Immature natural killer cell (primary cell): ENCODE measurements around the gene TRIM28. TPM values are rescaled to one million over a fixed set of nuclear protein-coding genes. Genes with fewer than 3 reads are reported as not detected.
"Not testable (repeated sequence)": the region's sequence is repeated elsewhere in the genome, so short reads cannot be mapped to it uniquely, and the experiment has no call there.

Source experiments
- DNase-seq, 3 donors: peaks; one replicate each; pipeline ENCODE4 v3.0.0; 2022; ENCODE audit warnings: mixed read lengths in 1 of 3
- H3K27ac Mint-ChIP-seq, 6 donors: one replicate each; pipeline ENCODE4 v1.8.0; 2020; ENCODE audit warnings: mixed read lengths in 6 of 6, mild to moderate bottlenecking in 5 of 6, inconsistent platforms in 4 of 6, moderate library complexity in 3 of 6
- H3K27me3 Mint-ChIP-seq, 3 donors: one replicate each; pipeline ENCODE4 v1.8.0; 2020 to 2021; ENCODE audit warnings: low read depth in 3 of 3, mild to moderate bottlenecking in 3 of 3, mixed read lengths in 3 of 3, moderate library complexity in 3 of 3, inconsistent platforms in 1 of 3
- H3K36me3 Mint-ChIP-seq, 3 donors: one replicate each; pipeline ENCODE4 v1.8.0; 2020; ENCODE audit warnings: mixed read lengths in 3 of 3, inconsistent platforms in 2 of 3, mild to moderate bottlenecking in 2 of 3
- H3K4me1 Mint-ChIP-seq, 2 donors: one replicate each; pipeline ENCODE4 v1.8.0; 2020; ENCODE audit warnings: inconsistent platforms in 2 of 2, mild to moderate bottlenecking in 2 of 2, mixed read lengths in 2 of 2, moderate library complexity in 1 of 2
- H3K4me3 Mint-ChIP-seq, 5 donors: one replicate each; pipeline ENCODE4 v1.8.0; 2020; ENCODE audit warnings: mild to moderate bottlenecking in 5 of 5, mixed read lengths in 5 of 5, inconsistent platforms in 3 of 5, moderate library complexity in 3 of 5
- H3K9me3 Mint-ChIP-seq, 6 donors: one replicate each; pipeline ENCODE4 v1.8.0; 2020; ENCODE audit warnings: mild to moderate bottlenecking in 6 of 6, mixed read lengths in 6 of 6, inconsistent platforms in 4 of 6, moderate library complexity in 3 of 6
- polyA plus RNA-seq, 3 donors: library from polyadenylated mRNA; unstranded; fragments of 300-500 nt; fragmentation: Illumina TruSeq; gene quantifications; one replicate each; pipeline ENCODE4 v1.2.3, GENCODE V29; 2021

Gene TRIM28
- polyA plus RNA-seq, 3 donors from 2014 or later = 34.3 to 36.3 (median 35.7) TPM

DNA sequence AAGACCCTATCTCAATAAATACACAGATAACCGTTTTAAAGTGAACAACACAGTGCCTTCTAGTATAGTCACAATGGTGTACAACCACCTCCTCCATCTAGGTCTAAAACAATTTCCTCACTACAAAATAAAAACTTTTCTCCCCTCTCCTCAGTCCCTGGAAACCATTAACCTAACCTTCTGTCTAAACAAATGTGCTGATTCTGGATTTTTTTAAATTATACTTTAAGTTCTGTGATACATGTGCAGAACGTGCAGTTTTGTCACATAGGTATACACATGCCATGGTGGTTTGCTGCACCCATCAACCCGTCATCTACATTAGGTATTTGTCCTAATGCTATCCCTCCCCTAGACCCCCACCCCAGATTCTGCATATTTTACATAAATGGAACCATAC lies 14.5 kb upstream of the TRIM28 start:
- Mint-ChIP-seq H3K27ac (no peak overlapping the region), H3K4me1 (no peaks in the 10 kb centered on the region), H3K36me3 (peaks cover 0 to 5% (median 0%) of the 10 kb centered on the region in 3 donors), H3K9me3 (no peaks in the 10 kb centered on the region), H3K4me3 (no peak overlapping the region), H3K27me3 (peaks cover 0 to 4% (median 0%) of the 10 kb centered on the region in 3 donors)
- DNase-seq = no peak

- Mint-ChIP-seq H3K27ac (no peak overlapping the region), H3K9me3 (no peaks in the 10 kb centered on the region), H3K27me3 (peaks cover 0 to 4% (median 2%) of the 10 kb centered on the region in 3 donors), H3K4me1 (no peaks in the 10 kb centered on the region), H3K36me3 (peaks cover 0 to 5% (median 0%) of the 10 kb centered on the region in 3 donors), H3K4me3 (no peak overlapping the region)
- DNase-seq = no peak
Measured at GRCh38 chr19:58531034-58531840, 12.6 kb upstream of the TRIM28 start.

DNA sequence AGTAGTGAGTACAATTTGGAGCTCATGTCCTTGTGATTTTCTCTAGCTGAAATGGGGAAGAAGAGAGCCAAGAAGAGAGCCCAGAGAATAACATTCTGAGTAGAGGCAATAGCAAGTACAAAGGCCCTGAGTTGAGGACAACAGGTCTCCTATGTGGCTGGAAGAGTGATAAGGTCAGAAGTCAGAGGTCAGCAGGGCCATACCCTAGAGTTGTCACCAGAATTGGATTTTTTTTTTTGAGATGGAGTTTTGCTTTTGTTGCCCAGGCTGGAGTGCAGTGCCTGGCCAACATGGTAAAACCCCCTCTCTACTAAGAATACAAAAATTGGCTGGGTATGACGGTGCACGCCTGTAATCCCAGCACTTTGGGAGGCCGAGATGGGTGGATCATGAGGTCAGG lies 8.0 kb upstream of the TRIM28 start:
- Mint-ChIP-seq H3K4me3 (peak overlapping the region in 1 of 5 donors; percentile 28), H3K27ac (no peak overlapping the region), H3K9me3 (no peaks in the 10 kb centered on the region), H3K4me1 (peaks cover 2 to 6% of the 10 kb centered on the region in 2 donors), H3K36me3 (peaks cover 0 to 5% (median 0%) of the 10 kb centered on the region in 3 donors), H3K27me3 (peaks cover 2 to 5% (median 3%) of the 10 kb centered on the region in 3 donors)
- DNase-seq = no peak

GRCh38 chr19:58536852-58537798 lies 6.7 kb upstream of the TRIM28 start:
- no peak for DNase-seq
- Mint-ChIP-seq H3K4me3 (peak overlapping the region in 1 of 5 donors; percentile 27), H3K27me3 (peaks cover 2 to 5% (median 3%) of the 10 kb centered on the region in 3 donors), H3K27ac (no peak overlapping the region), H3K36me3 (peaks cover 0 to 5% (median 0%) of the 10 kb centered on the region in 3 donors), H3K9me3 (no peaks in the 10 kb centered on the region), H3K4me1 (peaks cover 2 to 6% of the 10 kb centered on the region in 2 donors)

GRCh38 chr19:58538257-58539168 lies 5.4 kb upstream of the TRIM28 start:
- DNase-seq = no peak
- peak overlapping the region; percentile 27 to 52 (median 49) for H3K4me3 Mint-ChIP-seq
- peaks cover 0 to 4% (median 0%) of the 10 kb centered on the region in 3 donors for H3K36me3 Mint-ChIP-seq
- H3K27ac Mint-ChIP-seq = peak overlapping the region in 1 of 6 donors; percentile 65
- H3K4me1 Mint-ChIP-seq = peaks cover 4 to 7% of the 10 kb centered on the region in 2 donors
- H3K27me3 Mint-ChIP-seq = peaks cover 2 to 5% (median 3%) of the 10 kb centered on the region in 3 donors
- no peaks in the 10 kb centered on the region for H3K9me3 Mint-ChIP-seq

GRCh38 chr19:58539169-58539559 lies 4.7 kb upstream of the TRIM28 start:
- not testable (repeated sequence) for H3K4me3 Mint-ChIP-seq, H3K9me3 Mint-ChIP-seq, DNase-seq, H3K36me3 Mint-ChIP-seq, H3K27ac Mint-ChIP-seq
- Mint-ChIP-seq H3K4me1 (peaks cover 9 to 13% of the 10 kb centered on the region in 2 donors), H3K27me3 (peaks cover 8 to 12% (median 10%) of the 10 kb centered on the region in 3 donors)

DNA sequence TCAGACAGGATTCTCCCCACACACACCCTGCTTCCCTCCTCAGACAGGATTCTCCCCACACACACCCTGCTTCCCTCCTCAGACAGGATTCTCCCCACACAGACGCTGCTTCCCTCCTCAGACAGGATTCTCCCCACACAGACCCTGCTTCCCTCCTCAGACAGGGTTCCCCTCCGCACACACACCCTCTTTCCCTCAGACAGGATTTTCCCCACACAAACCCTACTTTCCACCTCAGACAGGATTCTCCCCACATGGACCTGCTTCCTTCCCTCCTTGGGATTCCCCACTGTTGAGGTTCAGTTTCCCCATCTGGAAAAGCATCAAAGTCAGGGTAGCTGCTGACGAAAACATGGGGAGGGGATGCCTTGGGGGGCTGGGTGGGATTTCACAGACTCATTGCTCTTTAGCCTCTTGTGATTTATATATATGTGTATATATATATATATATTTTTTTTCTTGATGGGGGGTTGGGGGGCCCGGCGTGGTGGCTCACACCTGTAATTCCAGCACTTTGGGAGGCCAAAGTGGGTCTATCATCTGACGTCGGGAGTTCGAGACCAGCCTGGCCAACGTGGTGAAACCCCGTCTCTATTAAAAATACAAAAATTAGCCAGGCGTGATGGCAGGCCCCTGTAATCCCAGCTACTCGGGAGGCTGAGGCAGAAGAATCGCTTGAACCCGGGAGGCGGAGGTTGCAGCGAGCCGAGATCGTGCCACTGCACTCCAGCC lies 1.1 kb upstream of the TRIM28 start:
- H3K36me3 Mint-ChIP-seq, H3K9me3 Mint-ChIP-seq, DNase-seq: not testable (repeated sequence)
- peak overlapping the region in 5 of 6 donors; percentile 40 to 100 (median 71) for H3K27ac Mint-ChIP-seq
- peaks cover 30 to 43% of the 10 kb centered on the region in 2 donors for H3K4me1 Mint-ChIP-seq
- H3K27me3 Mint-ChIP-seq = peaks cover 24 to 26% (median 25%) of the 10 kb centered on the region in 3 donors
- H3K4me3 Mint-ChIP-seq = peak overlapping the region in 3 of 5 donors; percentile 13 to 29 (median 28)

- peak overlapping the region; percentile 84 to 98 (median 90) for H3K27ac Mint-ChIP-seq
- H3K36me3 Mint-ChIP-seq = peaks cover 4 to 14% (median 4%) of the 10 kb centered on the region in 3 donors
- H3K4me1 Mint-ChIP-seq = peaks cover 33 to 37% of the 10 kb centered on the region in 2 donors
- H3K27me3 Mint-ChIP-seq = peaks cover 23 to 28% (median 23%) of the 10 kb centered on the region in 3 donors
- DNase-seq = no peak
- H3K4me3 Mint-ChIP-seq = peak overlapping the region; percentile 90 to 98 (median 92)
- no peaks in the 10 kb centered on the region for H3K9me3 Mint-ChIP-seq
Measured at GRCh38 chr19:58544591-58545285, 874 bp downstream of the TRIM28 start.

DNA sequence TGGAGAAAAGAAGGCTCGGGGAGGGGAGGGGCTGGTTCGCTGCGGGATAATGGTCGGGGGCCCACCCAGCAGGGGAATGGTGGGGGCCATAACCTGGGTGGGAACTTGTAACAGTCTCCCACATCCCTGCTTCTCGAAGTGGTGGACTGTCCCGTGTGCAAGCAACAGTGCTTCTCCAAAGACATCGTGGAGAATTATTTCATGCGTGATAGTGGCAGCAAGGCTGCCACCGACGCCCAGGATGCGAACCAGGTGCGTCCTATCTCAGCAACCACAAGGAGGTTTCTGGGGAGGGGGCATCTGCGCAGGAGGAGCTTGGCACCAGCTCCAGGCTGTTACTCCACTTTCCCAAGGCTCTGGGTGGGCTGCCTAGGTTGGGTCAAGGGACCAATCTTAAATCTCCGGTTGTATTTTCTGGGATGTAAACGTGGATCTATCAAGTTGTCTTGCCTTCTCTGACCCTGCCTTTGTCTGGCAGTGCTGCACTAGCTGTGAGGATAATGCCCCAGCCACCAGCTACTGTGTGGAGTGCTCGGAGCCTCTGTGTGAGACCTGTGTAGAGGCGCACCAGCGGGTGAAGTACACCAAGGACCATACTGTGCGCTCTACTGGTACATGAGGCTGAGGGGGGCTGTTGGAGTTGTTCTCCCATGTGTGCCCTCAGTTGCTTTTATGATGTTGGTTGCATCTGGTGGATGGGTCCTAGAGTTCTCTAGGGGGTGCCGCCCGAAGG lies 1.6 kb downstream of the TRIM28 start:
- Mint-ChIP-seq H3K27me3 (peaks cover 23 to 28% (median 26%) of the 10 kb centered on the region in 3 donors), H3K27ac (peak overlapping the region; percentile 86 to 91 (median 88))

GRCh38 chr19:58546019-58546530 lies 2.2 kb downstream of the TRIM28 start:
- Mint-ChIP-seq H3K4me1 (peaks cover 33 to 37% of the 10 kb centered on the region in 2 donors), H3K27me3 (peaks cover 23 to 29% (median 26%) of the 10 kb centered on the region in 3 donors), H3K9me3 (no peaks in the 10 kb centered on the region), H3K4me3 (peak overlapping the region; percentile 88 to 92 (median 91)), H3K36me3 (peaks cover 6 to 16% (median 6%) of the 10 kb centered on the region in 3 donors), H3K27ac (peak overlapping the region; percentile 86 to 91 (median 88))
- no peak for DNase-seq

More for the DNA sequence above, 1.6 kb downstream of the TRIM28 start:
- Mint-ChIP-seq H3K36me3 (peaks cover 4 to 16% (median 6%) of the 10 kb centered on the region in 3 donors), H3K9me3 (no peaks in the 10 kb centered on the region), H3K4me1 (peaks cover 33 to 37% of the 10 kb centered on the region in 2 donors), H3K4me3 (peak overlapping the region; percentile 88 to 92 (median 91))
- DNase-seq = no peak
